ENCODE measurements around the gene MAPRE2. TPM values are rescaled to one million over a fixed set of nuclear protein-coding genes. Genes with fewer than 3 reads are reported as not detected.

MAPRE2 gene
- total RNA-seq, 1 experiment from 2014 or later: 2.8 TPM

DNA sequence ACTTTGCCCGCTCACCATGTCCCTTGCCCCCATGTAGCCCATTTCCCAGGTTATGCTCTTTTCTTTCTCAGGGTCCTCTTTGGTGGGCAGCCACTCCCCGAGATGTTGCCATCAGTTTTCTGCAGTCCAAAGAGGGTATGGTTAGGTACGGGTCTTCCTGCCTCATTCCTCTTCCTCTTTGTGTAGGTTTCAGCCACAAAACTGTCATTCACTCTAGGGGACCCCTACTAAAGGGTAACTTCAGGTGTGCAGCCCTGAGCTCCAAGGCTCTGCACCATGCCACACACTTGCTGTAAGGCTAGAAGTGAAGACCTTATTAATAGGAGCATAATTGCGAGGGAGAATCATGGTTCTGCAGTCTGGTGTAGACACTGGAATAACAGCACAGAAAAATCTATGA lies 99.9 kb downstream of the MAPRE2 start:
- Histone ChIP-seq H3K79me2 (ENCODE audit: low read length) (no peaks in the 10 kb centered on the region), H3K36me3 (ENCODE audit: low read depth, low read length) (no peaks in the 10 kb centered on the region), H4K20me1 (ENCODE audit: low read length) (no peaks in the 10 kb centered on the region), H2AFZ (ENCODE audit: low read length) (no peak overlapping the region), H3K4me3 (ENCODE audit: low read length) (no peak overlapping the region), H3K27me3 (ENCODE audit: low read length) (no peaks in the 10 kb centered on the region), H3K4me1 (ENCODE audit: insufficient read depth, low read length) (no peaks in the 10 kb centered on the region), H3K9ac (ENCODE audit: low read length) (no peak overlapping the region), H3K27ac (ENCODE audit: low read length) (no peak overlapping the region), H3F3A (ENCODE audit: low read length, unreplicated experiment) (no peaks in the 10 kb centered on the region), H3K9me3 (ENCODE audit: low read length) (no peaks in the 10 kb centered on the region), H3K9me2 (replicated peaks; ENCODE audit: low read length) (no peaks in the 10 kb centered on the region), H3K4me2 (ENCODE audit: low read length) (no peak overlapping the region)
- ATAC-seq (no peak), DNase-seq (no peak)
- TF ChIP-seq, protein P1, sequence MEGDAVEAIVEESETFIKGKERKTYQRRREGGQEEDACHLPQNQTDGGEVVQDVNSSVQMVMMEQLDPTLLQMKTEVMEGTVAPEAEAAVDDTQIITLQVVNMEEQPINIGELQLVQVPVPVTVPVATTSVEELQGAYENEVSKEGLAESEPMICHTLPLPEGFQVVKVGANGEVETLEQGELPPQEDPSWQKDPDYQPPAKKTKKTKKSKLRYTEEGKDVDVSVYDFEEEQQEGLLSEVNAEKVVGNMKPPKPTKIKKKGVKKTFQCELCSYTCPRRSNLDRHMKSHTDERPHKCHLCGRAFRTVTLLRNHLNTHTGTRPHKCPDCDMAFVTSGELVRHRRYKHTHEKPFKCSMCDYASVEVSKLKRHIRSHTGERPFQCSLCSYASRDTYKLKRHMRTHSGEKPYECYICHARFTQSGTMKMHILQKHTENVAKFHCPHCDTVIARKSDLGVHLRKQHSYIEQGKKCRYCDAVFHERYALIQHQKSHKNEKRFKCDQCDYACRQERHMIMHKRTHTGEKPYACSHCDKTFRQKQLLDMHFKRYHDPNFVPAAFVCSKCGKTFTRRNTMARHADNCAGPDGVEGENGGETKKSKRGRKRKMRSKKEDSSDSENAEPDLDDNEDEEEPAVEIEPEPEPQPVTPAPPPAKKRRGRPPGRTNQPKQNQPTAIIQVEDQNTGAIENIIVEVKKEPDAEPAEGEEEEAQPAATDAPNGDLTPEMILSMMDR (conservative IDR thresholded peaks at IDR 0.05; ENCODE audit: low read depth, low read length): no peak
- TF ChIP-seq EZH2phosphoT487 (IDR thresholded peaks at IDR 0.05; ENCODE audit: borderline replicate concordance, low read length): no peak
- no TSS peak for BruUV-seq (replicated peaks)
- ChIA-PET CTCF (no interaction called here), POLR2A (ENCODE audit: unreplicated experiment) (no interaction called here)
- intact Hi-C loops (cut with micrococcal nuclease): no loop called here

DNA sequence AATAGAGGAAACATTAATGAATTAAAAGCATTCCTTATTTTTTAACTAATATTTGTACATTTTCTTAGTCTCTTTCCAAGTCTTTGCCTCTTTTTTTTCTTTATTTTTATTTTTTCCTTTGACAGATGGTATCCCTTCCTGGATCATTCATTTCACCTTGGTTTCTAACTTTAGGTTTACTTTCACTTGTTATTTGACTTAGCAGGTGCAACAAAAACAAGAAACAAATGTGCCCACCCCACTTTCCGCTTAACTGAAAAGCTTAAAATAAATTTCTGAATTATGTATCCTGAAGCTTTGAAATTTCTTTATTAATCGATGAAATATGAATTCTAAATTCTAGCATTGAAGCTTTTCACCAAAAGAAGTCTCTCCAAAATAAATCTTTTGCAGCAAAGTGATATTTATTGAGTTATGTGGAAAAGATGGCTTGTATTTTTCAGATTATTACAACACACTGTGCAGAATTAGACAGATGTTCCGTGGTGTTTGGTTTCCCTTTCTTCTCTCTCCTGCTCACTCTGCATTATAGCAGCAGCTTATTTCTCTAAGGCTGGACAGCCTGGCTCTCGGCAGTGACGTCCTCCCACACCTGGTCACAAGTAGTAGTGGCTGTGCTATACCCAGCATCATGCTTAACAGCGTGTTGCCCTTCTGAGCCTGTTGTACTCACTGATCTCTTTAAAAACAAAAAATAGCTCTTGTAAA lies 100.5 kb downstream of the MAPRE2 start:
- ATAC-seq (no peak), DNase-seq (no peak)
- intact Hi-C loops (cut with micrococcal nuclease): no loop called here
- H3K4me3 ChIP-seq (ENCODE audit: low read length): no peak overlapping the region
- TF ChIP-seq EZH2 (IDR thresholded peaks at IDR 0.05; ENCODE audit: low read length, unreplicated experiment): no peak
- no peaks in the 10 kb centered on the region for H4K20me1 ChIP-seq (ENCODE audit: low read length)
- no peaks in the 10 kb centered on the region for H3K9me3 ChIP-seq (ENCODE audit: low read length)
- no peaks in the 10 kb centered on the region for H3K79me2 ChIP-seq (ENCODE audit: low read length)
- no peaks in the 10 kb centered on the region for H3K9me2 ChIP-seq (replicated peaks; ENCODE audit: low read length)
- CTCF ChIA-PET: no interaction called here
- POLR2A ChIA-PET (ENCODE audit: unreplicated experiment): interaction anchor here (0.7 kb wide), 1 partner anchor 138 kb away, joined by 4 read pairs; no protein-coding TSS in a partner anchor
- H3F3A ChIP-seq (ENCODE audit: low read length, unreplicated experiment): no peaks in the 10 kb centered on the region
- no peak overlapping the region for H2AFZ ChIP-seq (ENCODE audit: low read length)
- H3K4me1 ChIP-seq (ENCODE audit: insufficient read depth, low read length): no peaks in the 10 kb centered on the region
- H3K27me3 ChIP-seq (ENCODE audit: low read length): no peaks in the 10 kb centered on the region
- no TSS peak for BruUV-seq (replicated peaks)
- no peak overlapping the region for H3K4me2 ChIP-seq (ENCODE audit: low read length)
- H3K9ac ChIP-seq (ENCODE audit: low read length): no peak overlapping the region
- H3K36me3 ChIP-seq (ENCODE audit: low read depth, low read length): no peaks in the 10 kb centered on the region
- H3K27ac ChIP-seq (ENCODE audit: low read length): no peak overlapping the region

DNA sequence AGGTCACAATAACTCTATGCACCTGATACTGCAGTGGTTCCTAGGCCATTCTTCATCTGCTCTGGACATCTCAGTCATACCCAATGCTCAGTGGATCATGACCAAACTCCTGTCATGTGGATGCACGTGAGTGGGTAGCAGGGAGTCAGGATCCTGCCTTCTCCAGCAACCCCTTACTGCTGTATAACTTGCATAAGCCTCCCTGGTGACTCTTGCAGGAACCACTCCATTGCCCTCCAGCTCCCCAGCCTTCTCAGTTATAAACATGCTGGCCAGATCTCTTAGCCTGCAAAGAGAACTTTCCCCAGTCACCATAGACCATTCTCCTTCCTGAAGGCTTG lies 101.0 kb downstream of the MAPRE2 start:
- H3K9me2 ChIP-seq (replicated peaks; ENCODE audit: low read length): no peaks in the 10 kb centered on the region
- POLR2A ChIA-PET (ENCODE audit: unreplicated experiment): no interaction called here
- H3K4me1 ChIP-seq (ENCODE audit: insufficient read depth, low read length): no peaks in the 10 kb centered on the region
- DNase-seq: no peak
- CTCF ChIA-PET: no interaction called here
- no peak overlapping the region for H3K9ac ChIP-seq (ENCODE audit: low read length)
- no peaks in the 10 kb centered on the region for H3K27me3 ChIP-seq (ENCODE audit: low read length)
- no peaks in the 10 kb centered on the region for H4K20me1 ChIP-seq (ENCODE audit: low read length)
- no TSS peak for BruUV-seq (replicated peaks)
- H3K4me3 ChIP-seq (ENCODE audit: low read length): no peak overlapping the region
- H3F3A ChIP-seq (ENCODE audit: low read length, unreplicated experiment): no peaks in the 10 kb centered on the region
- no peak for ATAC-seq
- H2AFZ ChIP-seq (ENCODE audit: low read length): no peak overlapping the region
- no peak for TF ChIP-seq EZH2phosphoT487 (IDR thresholded peaks at IDR 0.05; ENCODE audit: borderline replicate concordance, low read length)
- TF ChIP-seq, protein P1 (conservative IDR thresholded peaks at IDR 0.05; ENCODE audit: low read depth, low read length): no peak
- no peak for TF ChIP-seq EZH2 (IDR thresholded peaks at IDR 0.05; ENCODE audit: low read length, unreplicated experiment)
- no peak overlapping the region for H3K27ac ChIP-seq (ENCODE audit: low read length)
- no peaks in the 10 kb centered on the region for H3K79me2 ChIP-seq (ENCODE audit: low read length)
- H3K36me3 ChIP-seq (ENCODE audit: low read depth, low read length): no peaks in the 10 kb centered on the region
- H3K9me3 ChIP-seq (ENCODE audit: low read length): no peaks in the 10 kb centered on the region
- no peak overlapping the region for H3K4me2 ChIP-seq (ENCODE audit: low read length)
- intact Hi-C loops (cut with micrococcal nuclease): no loop called here
